GM18909 (cell line): ENCODE data around the gene CALN1.
"Not testable (repeated sequence)": the region's sequence is repeated elsewhere in the genome, so short reads cannot be mapped to it uniquely, and the experiment has no call there.

Experiments
- ATAC-seq: cut with Tn5 transposase; IDR thresholded peaks from one replicate; pipeline ENCODE4 v1.9.1; 2021; ENCODE audit warnings: mild to moderate bottlenecking; ENCODE audit not compliant: unreplicated experiment, poor library complexity

Gene CALN1

GRCh38 chr7:72213081-72213480 lies 199.1 kb downstream of the CALN1 start:
- no peak for ATAC-seq

- ATAC-seq: no peak
These were observed 201.0 kb downstream of the CALN1 start for GRCh38 chr7:72211175-72211574.

GRCh38 chr7:72209006-72209405 lies 203.1 kb downstream of the CALN1 start:
- ATAC-seq: not testable (repeated sequence)

GRCh38 chr7:72196176-72196575 lies 216.0 kb downstream of the CALN1 start:
- ATAC-seq: no peak

- ATAC-seq: no peak
These were observed 221.2 kb downstream of the CALN1 start for GRCh38 chr7:72190919-72191318.

GRCh38 chr7:72190146-72190545 lies 222.0 kb downstream of the CALN1 start:
- ATAC-seq: no peak

- no peak for ATAC-seq
These were observed 225.0 kb downstream of the CALN1 start for GRCh38 chr7:72187179-72187578.

GRCh38 chr7:72183835-72184234 lies 228.3 kb downstream of the CALN1 start:
- ATAC-seq: no peak

GRCh38 chr7:72182036-72182435 lies 230.1 kb downstream of the CALN1 start:
- ATAC-seq: no peak

- no peak for ATAC-seq
These were observed 235.3 kb downstream of the CALN1 start for GRCh38 chr7:72176875-72177274.

GRCh38 chr7:72170475-72170874 lies 241.7 kb downstream of the CALN1 start:
- no peak for ATAC-seq

- no peak for ATAC-seq
These were observed 248.9 kb downstream of the CALN1 start for GRCh38 chr7:72163271-72163670.

- no peak for ATAC-seq
These were observed 250.6 kb downstream of the CALN1 start for GRCh38 chr7:72161534-72161933.

GRCh38 chr7:72159911-72160310 lies 252.2 kb downstream of the CALN1 start:
- ATAC-seq: no peak

GRCh38 chr7:72156671-72157070 lies 255.5 kb downstream of the CALN1 start:
- no peak for ATAC-seq

- no peak for ATAC-seq
These were observed 259.0 kb downstream of the CALN1 start for GRCh38 chr7:72153132-72153512.

GRCh38 chr7:72152161-72153131 lies 259.7 kb downstream of the CALN1 start:
- no peak for ATAC-seq

GRCh38 chr7:72140566-72140965 lies 271.6 kb downstream of the CALN1 start:
- no peak for ATAC-seq

GRCh38 chr7:72127136-72127535 lies 285.0 kb downstream of the CALN1 start:
- ATAC-seq: no peak

GRCh38 chr7:72123913-72124312 lies 288.2 kb downstream of the CALN1 start:
- ATAC-seq: no peak

GRCh38 chr7:72118366-72118765 lies 293.8 kb downstream of the CALN1 start:
- ATAC-seq: no peak

GRCh38 chr7:72114129-72114528 lies 298.0 kb downstream of the CALN1 start:
- no peak for ATAC-seq
